Neuronal stem cell (in vitro differentiated cells): Measurements from ENCODE around the gene SLC50A1.

Source experiments
- DNase-seq: peaks from one replicate; pipeline ENCODE4 v3.0.0-alpha.2; 2013; ENCODE audit warnings: low spot score
- H2AFZ ChIP-seq: one replicate; pipeline ENCODE4 v1.6.1; 2013; ENCODE audit warnings: mild to moderate bottlenecking, low read length, inconsistent platforms
- H2AK5ac ChIP-seq: 2 replicates; pipeline ENCODE4 v1.6.1; 2013; ENCODE audit warnings: low read depth, mild to moderate bottlenecking, inconsistent platforms, low read length, moderate library complexity, mixed read lengths
- H2BK120ac ChIP-seq: 2 replicates; pipeline ENCODE4 v1.6.1; 2013; ENCODE audit warnings: low read depth, mild to moderate bottlenecking, inconsistent platforms, low read length, moderate library complexity, mixed read lengths
- H2BK12ac ChIP-seq: one replicate; pipeline ENCODE4 v1.6.1; 2013; ENCODE audit warnings: low read length, inconsistent platforms
- H2BK15ac ChIP-seq: 2 replicates; pipeline ENCODE4 v1.6.1; 2013; ENCODE audit warnings: mild to moderate bottlenecking, low read length, inconsistent platforms, mixed read lengths
- H2BK5ac ChIP-seq: one replicate; pipeline ENCODE4 v1.6.1; 2013; ENCODE audit warnings: inconsistent platforms, mild to moderate bottlenecking, low read length, moderate library complexity
- H3K14ac ChIP-seq: one replicate; pipeline ENCODE4 v1.6.1; 2013; ENCODE audit warnings: low read length, inconsistent platforms
- H3K18ac ChIP-seq: 2 replicates; pipeline ENCODE4 v1.6.1; 2013; ENCODE audit warnings: low read length, inconsistent platforms
- H3K23ac ChIP-seq: 2 replicates; pipeline ENCODE4 v1.6.1; 2013; ENCODE audit warnings: low read depth, mild to moderate bottlenecking, mixed read lengths, low read length, inconsistent platforms; ENCODE audit not compliant: poor library complexity
- H3K27ac ChIP-seq: replicated peaks from 3 replicates; pipeline ENCODE4 v1.5.1; 2013; ENCODE audit warnings: low read length, inconsistent platforms
- H3K27me3 ChIP-seq, 3 experiments: 2 replicates each; pipeline ENCODE4 v1.6.1; 2013; ENCODE audit warnings: low read length in 3 of 3, mild to moderate bottlenecking in 2 of 3, inconsistent platforms in 1 of 3, low read depth in 1 of 3, mixed read lengths in 1 of 3, moderate library complexity in 1 of 3; ENCODE audit not compliant: control insufficient read depth in 3 of 3, insufficient read depth in 3 of 3
- H3K36me3 ChIP-seq, 2 donors: replicated peaks in 1 of 2; 2 replicates each; pipeline ENCODE4 v1.6.1; 2013; ENCODE audit warnings: low read length in 2 of 2; ENCODE audit not compliant: control insufficient read depth in 2 of 2, insufficient read depth in 2 of 2
- H3K4ac ChIP-seq: 2 replicates; pipeline ENCODE4 v1.6.1; 2013; ENCODE audit warnings: inconsistent platforms, mild to moderate bottlenecking, low read length, moderate library complexity
- H3K4me1 ChIP-seq, 2 donors: 1 replicate in 1 of 2; 2 replicates in 1 of 2; pipeline ENCODE4 v1.6.1; 2013; ENCODE audit warnings: low read length in 2 of 2, low read depth in 1 of 2; ENCODE audit not compliant: control insufficient read depth in 2 of 2, insufficient read depth in 1 of 2
- H3K4me2 ChIP-seq: one replicate; pipeline ENCODE4 v1.6.1; 2013; ENCODE audit warnings: mild to moderate bottlenecking, low read length, inconsistent platforms; ENCODE audit not compliant: insufficient read depth, poor library complexity, severe bottlenecking
- H3K4me3 ChIP-seq, 2 donors: 2 replicates each; pipeline ENCODE4 v1.5.1; 2013; ENCODE audit warnings: low read length in 2 of 2, mild to moderate bottlenecking in 2 of 2, inconsistent platforms in 1 of 2, moderate library complexity in 1 of 2
- H3K79me1 ChIP-seq: one replicate; pipeline ENCODE4 v1.6.1; 2013; ENCODE audit warnings: low read depth, mild to moderate bottlenecking, inconsistent platforms, low read length, moderate library complexity
- H3K9ac ChIP-seq: one replicate; pipeline ENCODE4 v1.6.1; 2013; ENCODE audit warnings: mild to moderate bottlenecking, low read depth, low read length, inconsistent platforms; ENCODE audit not compliant: poor library complexity
- H3K9me3 ChIP-seq, 2 donors: replicated peaks in 1 of 2; 2 replicates each; pipeline versions ENCODE3 to v1.6.1; 2013; ENCODE audit warnings: low read length in 2 of 2, mild to moderate bottlenecking in 2 of 2, inconsistent platforms in 1 of 2, low read depth in 1 of 2, mixed read lengths in 1 of 2, moderate library complexity in 1 of 2; ENCODE audit not compliant: control insufficient read depth in 2 of 2, insufficient read depth in 1 of 2
- H4K8ac ChIP-seq: one replicate; pipeline ENCODE4 v1.6.1; 2013; ENCODE audit warnings: low read depth, mild to moderate bottlenecking, inconsistent platforms, low read length, moderate library complexity
- H4K91ac ChIP-seq: one replicate; pipeline ENCODE4 v1.6.1; 2013; ENCODE audit warnings: low read length, low read depth, mild to moderate bottlenecking, inconsistent platforms; ENCODE audit not compliant: poor library complexity
- WGBS, 2 donors: extraction: QIAGEN DNeasy Blood & Tissue Kit; methylation state at CpG; one replicate each; pipeline ENCODE4 v1.1.7; 2013; ENCODE audit warnings: missing lambda C conversion rate in 2 of 2, mixed read lengths in 1 of 2; ENCODE audit not compliant: insufficient read length in 2 of 2, insufficient replicate concordance in 1 of 2; ENCODE audit errors: extremely low coverage in 2 of 2; 5-methylcytosine and 5-hydroxymethylcytosine counted together

SLC50A1 gene

DNA sequence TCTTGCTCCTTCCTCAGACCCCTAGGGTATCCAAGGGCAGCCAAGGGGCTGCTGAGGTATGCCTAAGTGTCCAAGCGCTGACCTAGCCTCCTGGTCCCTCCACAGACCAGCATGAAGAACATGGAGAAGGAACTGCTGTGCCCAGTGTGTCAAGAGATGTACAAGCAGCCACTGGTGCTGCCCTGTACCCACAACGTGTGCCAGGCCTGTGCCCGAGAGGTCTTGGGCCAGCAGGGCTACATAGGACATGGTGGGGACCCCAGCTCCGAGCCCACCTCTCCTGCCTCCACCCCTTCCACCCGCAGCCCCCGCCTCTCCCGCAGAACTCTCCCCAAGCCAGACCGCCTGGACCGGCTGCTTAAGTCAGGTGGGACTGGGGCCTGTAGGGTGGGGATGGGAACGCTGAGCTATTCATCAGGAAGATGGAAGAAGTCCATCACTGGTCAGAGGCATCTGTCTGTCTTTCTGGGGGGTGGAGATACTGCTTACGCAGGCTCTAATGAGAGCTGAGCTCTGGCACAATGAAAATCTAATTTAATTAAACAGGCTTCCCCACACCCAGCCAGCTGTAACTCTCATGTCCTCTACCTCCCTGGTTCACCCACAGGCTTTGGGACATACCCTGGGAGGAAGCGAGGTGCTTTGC is 39.8 kb downstream of the SLC50A1 start:
- Histone ChIP-seq H4K8ac (no peak overlapping the region), H2BK12ac (peak overlapping the region; percentile 60), H3K4me3 (peak overlapping the region; percentile 77 to 88), H3K4me2 (peak overlapping the region; percentile 91), H3K4ac (peak overlapping the region; percentile 0), H3K23ac (no peak overlapping the region), H2BK120ac (peak overlapping the region; percentile 66), H3K4me1 (peaks cover 14 to 19% of the 10 kb centered on the region in 2 donors), H3K9ac (peak overlapping the region; percentile 83), H2AFZ (peak overlapping the region; percentile 91), H3K36me3 (peaks cover 32 to 38% of the 10 kb centered on the region in 2 donors), H2BK15ac (peak overlapping the region; percentile 98), H2BK5ac (peak overlapping the region; percentile 98), H3K27ac (peak overlapping the region; percentile 59), H3K9me3 (no peaks in the 10 kb centered on the region), H2AK5ac (peak overlapping the region; percentile 98), H3K27me3 (no peaks in the 10 kb centered on the region), H3K79me1 (peaks cover 14% of the 10 kb centered on the region), H3K14ac (peak overlapping the region; percentile 59), H3K18ac (peak overlapping the region; percentile 72), H4K91ac (no peak overlapping the region)
- no CpG with 5 or more reads among the region's 12 CpGs for WGBS, 2 donors
- no peak for DNase-seq

DNA sequence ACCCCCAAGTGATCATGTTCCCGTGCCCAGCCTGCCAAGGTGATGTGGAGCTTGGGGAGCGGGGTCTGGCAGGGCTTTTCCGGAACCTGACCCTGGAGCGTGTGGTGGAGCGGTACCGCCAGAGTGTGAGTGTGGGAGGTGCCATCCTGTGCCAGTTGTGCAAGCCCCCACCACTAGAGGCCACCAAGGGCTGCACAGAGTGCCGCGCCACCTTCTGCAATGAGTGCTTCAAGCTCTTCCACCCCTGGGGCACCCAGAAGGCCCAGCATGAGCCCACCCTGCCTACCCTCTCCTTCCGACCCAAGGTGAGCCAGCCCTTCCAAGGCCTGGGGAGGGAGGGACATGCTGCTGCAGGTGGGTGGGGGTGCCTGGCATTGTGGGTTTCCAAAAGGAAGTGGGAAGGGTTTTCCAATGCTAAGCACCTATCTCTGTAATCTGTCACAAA is 40.3 kb downstream of the SLC50A1 start:
- Histone ChIP-seq H3K4me3 (no peak overlapping the region), H3K14ac (no peak overlapping the region), H4K91ac (no peak overlapping the region), H3K27me3 (no peaks in the 10 kb centered on the region), H2BK15ac (peak overlapping the region; percentile 71), H3K4me1 (peaks cover 14 to 19% of the 10 kb centered on the region in 2 donors), H2BK5ac (no peak overlapping the region), H3K27ac (no peak overlapping the region), H3K9ac (peak overlapping the region; percentile 31), H2BK12ac (no peak overlapping the region), H2AFZ (no peak overlapping the region), H3K4ac (no peak overlapping the region), H3K23ac (no peak overlapping the region), H3K4me2 (no peak overlapping the region), H3K9me3 (no peaks in the 10 kb centered on the region), H2AK5ac (peak overlapping the region; percentile 98), H4K8ac (no peak overlapping the region), H2BK120ac (no peak overlapping the region), H3K79me1 (peaks cover 14% of the 10 kb centered on the region), H3K18ac (peak overlapping the region; percentile 55), H3K36me3 (peaks cover 31 to 32% of the 10 kb centered on the region in 2 donors)
- no peak for DNase-seq
- WGBS, 2 donors = no CpG with 5 or more reads among the region's 9 CpGs

DNA sequence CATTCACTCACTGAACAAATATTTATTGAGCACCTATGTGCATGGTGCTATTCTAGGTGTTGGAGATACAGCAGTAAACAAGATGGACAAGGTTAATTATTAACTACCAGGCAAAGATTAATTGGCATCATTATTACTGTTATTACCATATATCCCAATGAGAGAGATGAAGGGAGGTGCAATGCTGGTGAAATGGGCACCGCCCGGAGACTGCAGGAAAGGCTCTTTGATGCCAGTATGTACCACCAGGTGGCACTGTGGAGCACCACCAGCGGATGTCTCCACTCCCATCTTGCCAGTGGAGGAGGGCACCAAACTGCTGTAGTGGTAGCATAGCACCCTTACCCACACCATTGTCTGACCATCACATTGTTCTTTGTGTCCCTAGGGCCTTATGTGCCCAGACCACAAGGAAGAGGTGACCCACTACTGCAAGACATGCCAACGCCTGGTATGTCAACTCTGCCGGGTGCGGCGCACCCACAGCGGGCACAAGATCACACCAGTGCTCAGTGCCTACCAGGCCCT is 41.0 kb downstream of the SLC50A1 start:
- no CpG with 5 or more reads among the region's 8 CpGs for WGBS, 2 donors
- DNase-seq = peak; percentile 61
- Histone ChIP-seq H3K4ac (no peak overlapping the region), H4K8ac (no peak overlapping the region), H2BK12ac (no peak overlapping the region), H3K4me1 (peaks cover 14 to 19% of the 10 kb centered on the region in 2 donors), H3K18ac (no peak overlapping the region), H3K9me3 (no peaks in the 10 kb centered on the region), H3K4me2 (no peak overlapping the region), H3K27ac (no peak overlapping the region), H3K23ac (no peak overlapping the region), H2AFZ (no peak overlapping the region), H3K4me3 (no peak overlapping the region), H3K36me3 (peaks cover 27 to 32% of the 10 kb centered on the region in 2 donors), H3K79me1 (peaks cover 15% of the 10 kb centered on the region), H2BK15ac (no peak overlapping the region), H4K91ac (no peak overlapping the region), H2BK120ac (no peak overlapping the region), H2AK5ac (no peak overlapping the region), H3K27me3 (no peaks in the 10 kb centered on the region), H3K14ac (no peak overlapping the region), H3K9ac (no peak overlapping the region), H2BK5ac (no peak overlapping the region)

GRCh38 chr1:155177192-155177917 is 41.7 kb downstream of the SLC50A1 start:
- Histone ChIP-seq H2BK12ac (no peak overlapping the region), H3K4me3 (no peak overlapping the region), H3K27ac (no peak overlapping the region), H2AFZ (no peak overlapping the region), H2BK15ac (peak overlapping the region; percentile 40), H3K9me3 (no peaks in the 10 kb centered on the region), H2AK5ac (no peak overlapping the region), H3K18ac (no peak overlapping the region), H3K14ac (no peak overlapping the region), H3K4me1 (peaks cover 12 to 16% of the 10 kb centered on the region in 2 donors), H3K23ac (peak overlapping the region; percentile 58), H4K91ac (no peak overlapping the region), H3K4ac (no peak overlapping the region), H3K4me2 (no peak overlapping the region), H3K79me1 (peaks cover 18% of the 10 kb centered on the region), H2BK120ac (no peak overlapping the region), H4K8ac (no peak overlapping the region), H3K27me3 (no peaks in the 10 kb centered on the region), H2BK5ac (no peak overlapping the region), H3K9ac (no peak overlapping the region), H3K36me3 (peaks cover 27 to 34% of the 10 kb centered on the region in 2 donors)
- WGBS, 2 donors = no CpG with 5 or more reads among the region's 11 CpGs
- no peak for DNase-seq
